H1 (cell line): ENCODE results near the gene ATP5F1C. TPM values are rescaled to one million over a fixed set of nuclear protein-coding genes. Genes with fewer than 3 reads are reported as not detected.

Experiments used
- CTCF ChIA-PET: fragments of 300-600 bp; sonication (Branson Sonifier 250); formaldehyde crosslinking; loops from one replicate; lab custom pipeline; 2021; ENCODE audit not compliant: partially characterized antibody; lab: Charles Lee
- POLR2A ChIA-PET: fragments of 300-600 bp; sonication (Branson Sonifier 250); formaldehyde crosslinking; loops from one replicate; lab custom pipeline; 2021; ENCODE audit warnings: inconsistent platforms; ENCODE audit not compliant: partially characterized antibody; lab: Charles Lee
- DNase-seq, 2 experiments: peaks; one replicate each; pipeline versions ENCODE4 v3.0.0 to v3.0.0-alpha.2; 2010 to 2022; ENCODE audit warnings: low spot score in 2 of 2, low read depth in 1 of 2, mixed read lengths in 1 of 2
- FAIRE-seq: peaks from 2 replicates; lab custom pipeline; 2011; peaks lifted over from hg19 to GRCh38; lab: Jason Lieb, UNC
- H2AFZ ChIP-seq: 2 replicates; pipeline ENCODE4 v1.8.1; 2012; ENCODE audit warnings: low read length, inconsistent platforms
- H2AK5ac ChIP-seq: 2 replicates; pipeline ENCODE4 v1.6.1; 2013; ENCODE audit warnings: low read depth, low read length
- H2BK120ac ChIP-seq: replicated peaks from 2 replicates; pipeline ENCODE3; 2013; ENCODE audit warnings: low read depth, low read length, inconsistent platforms
- H2BK12ac ChIP-seq: 2 replicates; pipeline ENCODE4 v1.6.1; 2013; ENCODE audit warnings: low read depth, low read length
- H2BK15ac ChIP-seq: 2 replicates; pipeline ENCODE4 v1.6.1; 2013; ENCODE audit warnings: low read length
- H2BK20ac ChIP-seq: 2 replicates; pipeline ENCODE4 v1.6.1; 2013; ENCODE audit warnings: low read length
- H2BK5ac ChIP-seq: 2 replicates; pipeline ENCODE4 v1.6.1; 2013; ENCODE audit warnings: low read depth, low read length
- H3K14ac ChIP-seq: 2 replicates; pipeline ENCODE4 v1.6.1; 2013; ENCODE audit warnings: inconsistent platforms; ENCODE audit not compliant: insufficient read length
- H3K18ac ChIP-seq: 2 replicates; pipeline ENCODE4 v1.6.1; 2013; ENCODE audit warnings: low read length; ENCODE audit errors: extremely low read depth
- H3K23ac ChIP-seq: 2 replicates; pipeline ENCODE4 v1.6.1; 2013; ENCODE audit warnings: inconsistent platforms; ENCODE audit not compliant: insufficient read length
- H3K23me2 ChIP-seq: 2 replicates; pipeline ENCODE4 v1.6.1; 2013; ENCODE audit warnings: low read depth, low read length
- H3K27ac ChIP-seq: 2 replicates; pipeline ENCODE4 v1.6.1; 2011; ENCODE audit warnings: low read depth, low read length, inconsistent platforms
- H3K27me3 ChIP-seq, 4 experiments: replicated peaks in 1 of 4; 1 replicate in 1 of 4; 2 replicates in 3 of 4; pipeline versions ENCODE4 v1.6.1 to v1.8.1; 2011 to 2013; ENCODE audit warnings: low read length in 3 of 4, mild to moderate bottlenecking in 3 of 4, inconsistent platforms in 2 of 4, mixed read lengths in 2 of 4, moderate library complexity in 1 of 4; ENCODE audit not compliant: control insufficient read depth in 3 of 4, insufficient read depth in 3 of 4; ENCODE audit errors: extremely low read depth in 1 of 4
- H3K36me3 ChIP-seq, 4 experiments: 2 replicates each; pipeline versions ENCODE4 v1.6.1 to v1.8.1; 2011 to 2013; ENCODE audit warnings: mild to moderate bottlenecking in 4 of 4, low read length in 3 of 4, moderate library complexity in 2 of 4, control low read depth in 1 of 4, inconsistent platforms in 1 of 4; ENCODE audit not compliant: insufficient read depth in 4 of 4, control insufficient read depth in 2 of 4
- H3K4ac ChIP-seq: replicated peaks from 2 replicates; pipeline ENCODE3; 2013; ENCODE audit warnings: low read length, low read depth, mixed read lengths, inconsistent platforms; ENCODE audit not compliant: insufficient read length
- H3K4me1 ChIP-seq, 4 experiments: replicated peaks in 1 of 4; 1 replicate in 1 of 4; 2 replicates in 3 of 4; pipeline versions ENCODE4 v1.6.1 to v1.8.1; 2011 to 2013; ENCODE audit warnings: low read length in 3 of 4, inconsistent platforms in 2 of 4, mixed read lengths in 1 of 4; ENCODE audit not compliant: insufficient read depth in 4 of 4, control insufficient read depth in 3 of 4
- H3K4me2 ChIP-seq, 2 experiments: 2 replicates each; pipeline versions ENCODE4 v1.6.1 to v1.8.1; 2011 to 2013; ENCODE audit warnings: low read depth in 2 of 2, low read length in 2 of 2, control low read depth in 1 of 2, inconsistent platforms in 1 of 2, mild to moderate bottlenecking in 1 of 2; ENCODE audit not compliant: insufficient read depth in 1 of 2
- H3K4me3 ChIP-seq, 4 experiments: fragments of 200-600, 300-600 bp in 1 of 4; sonication (generic), shearing (Covaris generic), sonication (Bioruptor Twin) in 1 of 4; 2 replicates each; pipeline versions ENCODE4 v1.5.1 to v1.8.1; 2011 to 2016; ENCODE audit warnings: low read length in 4 of 4, low read depth in 3 of 4, control low read depth in 2 of 4, inconsistent platforms in 2 of 4, mild to moderate bottlenecking in 2 of 4, mixed read lengths in 1 of 4, moderate library complexity in 1 of 4; ENCODE audit not compliant: insufficient read depth in 2 of 4; ENCODE audit errors: extremely low read depth in 1 of 4
- H3K56ac ChIP-seq: replicated peaks from 2 replicates; pipeline ENCODE3; 2013; ENCODE audit warnings: low read depth, mild to moderate bottlenecking, mixed read lengths, low read length, inconsistent platforms; ENCODE audit not compliant: insufficient read length
- H3K79me1 ChIP-seq: 2 replicates; pipeline ENCODE4 v1.6.1; 2013; ENCODE audit warnings: low read depth, low read length, control low read depth
- H3K79me2 ChIP-seq, 2 experiments: 2 replicates each; pipeline versions ENCODE4 v1.6.1 to v1.8.1; 2012 to 2013; ENCODE audit warnings: low read length in 2 of 2, mild to moderate bottlenecking in 2 of 2, inconsistent platforms in 1 of 2; ENCODE audit not compliant: insufficient read depth in 2 of 2, control insufficient read depth in 1 of 2
- H3K9ac ChIP-seq, 4 experiments: replicated peaks in 1 of 4; 1 replicate in 1 of 4; 2 replicates in 3 of 4; pipeline versions ENCODE4 v1.6.1 to v1.8.1; 2011 to 2013; ENCODE audit warnings: low read depth in 3 of 4, low read length in 3 of 4, control low read depth in 2 of 4, mild to moderate bottlenecking in 2 of 4, moderate library complexity in 2 of 4, inconsistent platforms in 1 of 4; ENCODE audit errors: extremely low read depth in 1 of 4
- H3K9me3 ChIP-seq, 2 experiments: 2 replicates each; pipeline versions ENCODE4 v1.6.1 to v1.8.1; 2012 to 2013; ENCODE audit warnings: mild to moderate bottlenecking in 2 of 2, moderate library complexity in 2 of 2, control low read depth in 1 of 2, inconsistent platforms in 1 of 2, low read depth in 1 of 2, low read length in 1 of 2, mixed read lengths in 1 of 2; ENCODE audit not compliant: insufficient read depth in 2 of 2
- H4K20me1 ChIP-seq, 2 experiments: replicated peaks in 1 of 2; 2 replicates each; pipeline versions ENCODE3 to v1.8.1; 2011 to 2013; ENCODE audit warnings: inconsistent platforms in 2 of 2, low read length in 2 of 2, mild to moderate bottlenecking in 1 of 2; ENCODE audit not compliant: insufficient read depth in 2 of 2, control insufficient read depth in 1 of 2
- H4K5ac ChIP-seq: 2 replicates; pipeline ENCODE4 v1.6.1; 2013; ENCODE audit warnings: low read length, low read depth, mixed read lengths, inconsistent platforms; ENCODE audit not compliant: insufficient read length
- H4K8ac ChIP-seq: 2 replicates; pipeline ENCODE4 v1.8.0; 2013; ENCODE audit warnings: mild to moderate bottlenecking, moderate library complexity, low read length, inconsistent platforms; ENCODE audit not compliant: insufficient read depth; ENCODE audit errors: extremely low read depth
- H4K91ac ChIP-seq: replicated peaks from 2 replicates; pipeline ENCODE3; 2013; ENCODE audit warnings: low read length, mixed read lengths, inconsistent platforms; ENCODE audit not compliant: insufficient read length
- BCL11A ChIP-seq, 2 experiments: IDR thresholded peaks; one replicate each; pipeline ENCODE4 v1.6.1; 2011; ENCODE audit warnings: low read depth in 2 of 2, low read length in 2 of 2, mild to moderate bottlenecking in 2 of 2
- CBX5 ChIP-seq: fragments of 300-800, 300-1000 bp; sonication (generic); IDR thresholded peaks from 2 replicates; pipeline ENCODE4 v1.7.1; 2016; ENCODE audit warnings: antibody characterized with exemption, low read length, low read depth
- CEBPB ChIP-seq: IDR thresholded peaks from 2 replicates; pipeline ENCODE4 v1.6.1; 2012; ENCODE audit warnings: low read depth, low read length
- CREB1 ChIP-seq: IDR thresholded peaks from 2 replicates; pipeline ENCODE4 v1.6.1; 2012; ENCODE audit warnings: inconsistent platforms
- CTBP2 ChIP-seq: IDR thresholded peaks from 2 replicates; pipeline ENCODE4 v1.7.0; 2011; ENCODE audit warnings: borderline replicate concordance, mild to moderate bottlenecking, moderate library complexity, mixed read lengths, low read length; ENCODE audit not compliant: insufficient read depth, insufficient read length
- GABPA ChIP-seq: IDR thresholded peaks from 2 replicates; pipeline ENCODE4 v1.6.1; 2011; ENCODE audit warnings: mild to moderate bottlenecking, low read length, moderate library complexity, borderline replicate concordance; ENCODE audit not compliant: insufficient read depth
- KDM5A ChIP-seq: fragments of 200-600 bp; IDR thresholded peaks from 2 replicates; pipeline ENCODE4 v1.7.1; 2012; ENCODE audit warnings: mild to moderate bottlenecking, low read length, inconsistent platforms, mixed read lengths
- NRF1 ChIP-seq: IDR thresholded peaks from 2 replicates; pipeline ENCODE4 v1.6.1; 2011; ENCODE audit warnings: mild to moderate bottlenecking, low read depth, low read length, improper control_type of control experiment
- POLR2A ChIP-seq, 2 experiments: IDR thresholded peaks; 1 replicate in 1 of 2; 2 replicates in 1 of 2; pipeline ENCODE4 v1.6.1; 2011; ENCODE audit warnings: low read depth in 2 of 2, low read length in 2 of 2, mild to moderate bottlenecking in 2 of 2; ENCODE audit errors: control extremely low read depth in 1 of 2
- RBBP5 ChIP-seq: IDR thresholded peaks from 2 replicates; pipeline ENCODE4 v1.7.1; 2012; ENCODE audit warnings: low read depth, mild to moderate bottlenecking, inconsistent platforms, low read length, moderate library complexity, borderline replicate concordance
- SIRT6 ChIP-seq: IDR thresholded peaks from one replicate; pipeline ENCODE4 v1.7.1; 2012; ENCODE audit warnings: low read length, inconsistent platforms
- SRF ChIP-seq: IDR thresholded peaks from 2 replicates; pipeline ENCODE4 v1.6.1; 2011; ENCODE audit warnings: mild to moderate bottlenecking, low read depth, low read length, moderate library complexity
- SUZ12 ChIP-seq: fragments of 200-600 bp; sonication (generic); IDR thresholded peaks from 2 replicates; pipeline ENCODE4 v1.6.1; 2012; ENCODE audit warnings: mild to moderate bottlenecking, inconsistent platforms, low read length, moderate library complexity, mixed read lengths
- WGBS, 2 experiments: shearing (Covaris generic) in 1 of 2; methylation state at CpG; one replicate each; pipeline versions ENCODE4 v1.1.6 to v1.1.7; 2013 to 2015; ENCODE audit warnings: low lambda C conversion rate in 2 of 2, mixed read lengths in 2 of 2, inconsistent platforms in 1 of 2, low coverage in 1 of 2, missing lambda C conversion rate in 1 of 2; ENCODE audit not compliant: insufficient replicate concordance in 2 of 2, insufficient coverage in 1 of 2, insufficient read length in 1 of 2; ENCODE audit errors: extremely low coverage in 1 of 2, missing lambda C conversion rate in 1 of 2; 5-methylcytosine and 5-hydroxymethylcytosine counted together
- polyA plus RNA-seq, 7 experiments: library from polyadenylated mRNA; depleted of rRNA in 3 of 7; stranded (reverse) in 5 of 7; unstranded in 2 of 7; fragments of >200 nt in 5 of 7; fragments of 200-250 nt in 2 of 7; gene quantifications; 1 replicate in 5 of 7; 2 replicates in 1 of 7; 4 replicates in 1 of 7; pipeline versions ENCODE4 v1.2.1 to v1.2.3, GENCODE V29; 2011 to 2013; ENCODE audit warnings: missing spikeins in 2 of 7, mixed read lengths in 2 of 7
- total RNA-seq: library from RNA; stranded (reverse); fragmentation: NEBNext Ultra II Directional; extraction: Animal tissue kit (Norgen Biotek cat#: 25700); gene quantifications from 2 replicates; pipeline ENCODE4 v1.2.1, GENCODE V29; 2021
- TF ChIP-seq, protein P1 (sequence below): IDR thresholded peaks from 2 replicates; pipeline ENCODE4 v1.6.1; 2012; ENCODE audit warnings: low read length, inconsistent platforms

Gene ATP5F1C
- total and polyA plus RNA-seq, 2 of the 8 experiments (the other 6 are each of a cell fraction or from before 2014, with no cell fraction given), result 221 to 265 TPM

DNA sequence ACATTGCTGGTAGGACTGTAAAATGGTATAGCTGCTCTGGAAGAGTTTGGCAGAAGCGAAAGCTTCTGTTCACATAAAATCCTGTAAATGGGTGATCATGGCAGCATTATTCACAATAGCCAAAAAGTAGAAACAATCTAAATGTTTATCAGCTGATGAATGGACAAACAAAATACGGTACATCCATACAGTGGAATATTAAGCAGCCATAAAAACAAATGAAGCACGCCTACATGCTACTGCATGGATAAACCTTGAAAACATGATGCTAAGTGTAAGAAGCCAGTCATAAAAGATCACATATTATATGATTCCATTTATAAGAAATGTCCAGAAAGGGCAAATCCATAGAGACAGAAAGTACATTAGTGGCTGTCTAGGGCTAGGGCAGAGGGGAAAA lies 32.9 kb upstream of the ATP5F1C start:
- CTCF ChIA-PET, result interaction anchor here (0.6 to 4.2 kb wide), 6 partner anchors 8 to 219 kb away, joined by 4 to 14 read pairs (median 4); no protein-coding TSS in a partner anchor
- 93% methylated on average over 3 of the region's 3 CpGs; no CpG with 5 or more reads in 1 of the 2 experiments for WGBS, 2 experiments
- H3K4me2 ChIP-seq, result no peak overlapping the region
- TF ChIP-seq NRF1, result no peak
- no peak for TF ChIP-seq CEBPB
- TF ChIP-seq SUZ12, result no peak
- TF ChIP-seq SIRT6, result no peak
- TF ChIP-seq GABPA, result no peak
- no peak for TF ChIP-seq SRF
- no peak for TF ChIP-seq RBBP5
- TF ChIP-seq CBX5, result no peak
- TF ChIP-seq CREB1, result no peak
- no peak for TF ChIP-seq POLR2A (IDR thresholded peaks at IDR 0.05; ENCODE audit: control extremely low read depth in 1 of 2, low read depth in 2 of 2, low read length in 2 of 2)
- TF ChIP-seq CTBP2, result no peak
- TF ChIP-seq, protein P1, sequence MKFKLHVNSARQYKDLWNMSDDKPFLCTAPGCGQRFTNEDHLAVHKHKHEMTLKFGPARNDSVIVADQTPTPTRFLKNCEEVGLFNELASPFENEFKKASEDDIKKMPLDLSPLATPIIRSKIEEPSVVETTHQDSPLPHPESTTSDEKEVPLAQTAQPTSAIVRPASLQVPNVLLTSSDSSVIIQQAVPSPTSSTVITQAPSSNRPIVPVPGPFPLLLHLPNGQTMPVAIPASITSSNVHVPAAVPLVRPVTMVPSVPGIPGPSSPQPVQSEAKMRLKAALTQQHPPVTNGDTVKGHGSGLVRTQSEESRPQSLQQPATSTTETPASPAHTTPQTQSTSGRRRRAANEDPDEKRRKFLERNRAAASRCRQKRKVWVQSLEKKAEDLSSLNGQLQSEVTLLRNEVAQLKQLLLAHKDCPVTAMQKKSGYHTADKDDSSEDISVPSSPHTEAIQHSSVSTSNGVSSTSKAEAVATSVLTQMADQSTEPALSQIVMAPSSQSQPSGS, result no peak
- no peak for TF ChIP-seq KDM5A
- no peak for TF ChIP-seq BCL11A (IDR thresholded peaks at IDR 0.05; ENCODE audit: low read depth in 2 of 2, low read length in 2 of 2)

More for the DNA sequence above, 32.9 kb upstream of the ATP5F1C start:
- Histone ChIP-seq H4K8ac (no peak overlapping the region), H2BK5ac (no peak overlapping the region), H4K20me1 (peaks cover 0 to 2% of the 10 kb centered on the region in 2 experiments), H3K4me3 (no peak overlapping the region), H3K36me3 (peaks cover 2 to 52% (median 25%) of the 10 kb centered on the region in 4 experiments; a peak in 7 of 8 replicates), H3K23me2 (no peaks in the 10 kb centered on the region), H2BK120ac (no peak overlapping the region), H2BK20ac (no peak overlapping the region), H2AFZ (no peak overlapping the region), H3K23ac (no peak overlapping the region), H3K4me1 (no peaks in the 10 kb centered on the region), H2BK15ac (no peak overlapping the region), H3K79me1 (no peaks in the 10 kb centered on the region), H3K4ac (no peak overlapping the region), H3K27ac (no peak overlapping the region), H4K5ac (no peak overlapping the region), H3K9ac (no peak overlapping the region), H3K18ac (no peak overlapping the region), H2AK5ac (no peak overlapping the region), H4K91ac (no peak overlapping the region), H3K79me2 (no peaks in the 10 kb centered on the region), H3K9me3 (no peaks in the 10 kb centered on the region), H3K56ac (no peak overlapping the region), H3K27me3 (no peaks in the 10 kb centered on the region), H3K14ac (no peak overlapping the region), H2BK12ac (no peak overlapping the region)
- POLR2A ChIA-PET, result interaction anchor here (1.6 kb wide), 1 partner anchor 11 kb away, joined by 3 read pairs; no protein-coding TSS in a partner anchor
- FAIRE-seq (no peak), DNase-seq (no peak)
